ENCODE results near the gene PXDN.

Gene PXDN

GRCh38 chr2:1739961-1740715, 4.2 kb downstream of the PXDN start:
- Mint-ChIP-seq H3K4me3 (no peak overlapping the region), H3K36me3 (ENCODE audit: low read depth) (peaks cover 66% of the 10 kb centered on the region), H3K9me3 (peaks cover 45% of the 10 kb centered on the region), H3K27me3 (ENCODE audit: low read depth, poor library complexity) (no peaks in the 10 kb centered on the region), H3K4me1 (peaks cover 38% of the 10 kb centered on the region), H3K27ac (no peak overlapping the region)
- DNase-seq, result no peak
- no peak for TF ChIP-seq CTCF (IDR thresholded peaks at IDR 0.05)

- Mint-ChIP-seq H3K36me3 (ENCODE audit: low read depth) (peaks cover 73% of the 10 kb centered on the region), H3K4me3 (no peak overlapping the region), H3K27ac (no peak overlapping the region), H3K9me3 (peaks cover 52% of the 10 kb centered on the region), H3K4me1 (peaks cover 34% of the 10 kb centered on the region), H3K27me3 (ENCODE audit: low read depth, poor library complexity) (no peaks in the 10 kb centered on the region)
- TF ChIP-seq CTCF (IDR thresholded peaks at IDR 0.05), result no peak
- no peak for DNase-seq
These were observed 4.9 kb downstream of the PXDN start for GRCh38 chr2:1739322-1739957.

- Mint-ChIP-seq H3K27me3 (ENCODE audit: low read depth, poor library complexity) (no peaks in the 10 kb centered on the region), H3K36me3 (ENCODE audit: low read depth) (peaks cover 79% of the 10 kb centered on the region), H3K27ac (no peak overlapping the region), H3K9me3 (peaks cover 58% of the 10 kb centered on the region), H3K4me3 (no peak overlapping the region), H3K4me1 (peaks cover 34% of the 10 kb centered on the region)
- DNase-seq, result no peak
- no peak for TF ChIP-seq CTCF (IDR thresholded peaks at IDR 0.05)
These were observed 5.5 kb downstream of the PXDN start for GRCh38 chr2:1738646-1739302.

GRCh38 chr2:1738163-1738562, 6.2 kb downstream of the PXDN start:
- no peak overlapping the region for H3K4me3 Mint-ChIP-seq
- DNase-seq, result no peak
- H3K36me3 Mint-ChIP-seq (ENCODE audit: low read depth), result peaks cover 86% of the 10 kb centered on the region
- H3K27me3 Mint-ChIP-seq (ENCODE audit: low read depth, poor library complexity), result peaks cover 5% of the 10 kb centered on the region
- no peak for TF ChIP-seq CTCF (IDR thresholded peaks at IDR 0.05)
- H3K9me3 Mint-ChIP-seq, result peaks cover 64% of the 10 kb centered on the region
- no peak overlapping the region for H3K27ac Mint-ChIP-seq
- peaks cover 34% of the 10 kb centered on the region for H3K4me1 Mint-ChIP-seq

- H3K27me3 Mint-ChIP-seq (ENCODE audit: low read depth, poor library complexity), result peaks cover 5% of the 10 kb centered on the region
- no peak overlapping the region for H3K27ac Mint-ChIP-seq
- peaks cover 94% of the 10 kb centered on the region for H3K36me3 Mint-ChIP-seq (ENCODE audit: low read depth)
- peaks cover 76% of the 10 kb centered on the region for H3K9me3 Mint-ChIP-seq
- no peak for TF ChIP-seq CTCF (IDR thresholded peaks at IDR 0.05)
- peaks cover 34% of the 10 kb centered on the region for H3K4me1 Mint-ChIP-seq
- no peak overlapping the region for H3K4me3 Mint-ChIP-seq
- no peak for DNase-seq
These were observed 7.3 kb downstream of the PXDN start for GRCh38 chr2:1736997-1737480.
